HG02588 (cell line): ENCODE data around the gene DMXL1.
A peak's percentile ranks its signal among the peaks of the same experiment; 100 is the strongest.
"Not testable (repeated sequence)": the region's sequence is repeated elsewhere in the genome, so short reads cannot be mapped to it uniquely, and the experiment has no call there.

ENCODE experiments used
- ATAC-seq: cut with Tn5 transposase; IDR thresholded peaks from one replicate; pipeline ENCODE4 v1.9.1; 2021; ENCODE audit warnings: mild to moderate bottlenecking, moderate library complexity; ENCODE audit not compliant: unreplicated experiment

Gene DMXL1

GRCh38 chr5:119191944-119192343 lies 121.1 kb downstream of the DMXL1 start:
- ATAC-seq: no peak

GRCh38 chr5:119200795-119201194 lies 129.9 kb downstream of the DMXL1 start:
- ATAC-seq: no peak

GRCh38 chr5:119207105-119207504 lies 136.2 kb downstream of the DMXL1 start:
- no peak for ATAC-seq

GRCh38 chr5:119212026-119212425 lies 141.1 kb downstream of the DMXL1 start:
- no peak for ATAC-seq

- no peak for ATAC-seq
These were observed 141.8 kb downstream of the DMXL1 start for GRCh38 chr5:119212676-119213075.

GRCh38 chr5:119217183-119217582 lies 146.3 kb downstream of the DMXL1 start:
- no peak for ATAC-seq

GRCh38 chr5:119218830-119219782 lies 148.2 kb downstream of the DMXL1 start:
- ATAC-seq: no peak

GRCh38 chr5:119220576-119221197 lies 149.8 kb downstream of the DMXL1 start:
- ATAC-seq: peak; percentile 88

GRCh38 chr5:119221330-119221729 lies 150.4 kb downstream of the DMXL1 start:
- ATAC-seq: no peak

GRCh38 chr5:119229950-119230349 lies 159.1 kb downstream of the DMXL1 start:
- no peak for ATAC-seq

- no peak for ATAC-seq
These were observed 167.6 kb downstream of the DMXL1 start for GRCh38 chr5:119238265-119239118.

GRCh38 chr5:119239119-119239417 lies 168.2 kb downstream of the DMXL1 start:
- ATAC-seq: no peak

GRCh38 chr5:119239826-119240225 lies 168.9 kb downstream of the DMXL1 start:
- not testable (repeated sequence) for ATAC-seq

- no peak for ATAC-seq
These were observed 173.0 kb downstream of the DMXL1 start for GRCh38 chr5:119243888-119244287.

GRCh38 chr5:119250946-119251901 lies 180.3 kb downstream of the DMXL1 start:
- ATAC-seq: no peak

GRCh38 chr5:119255571-119256356 lies 184.9 kb downstream of the DMXL1 start:
- no peak for ATAC-seq

GRCh38 chr5:119257613-119258012 lies 186.7 kb downstream of the DMXL1 start:
- no peak for ATAC-seq

GRCh38 chr5:119263639-119264038 lies 192.8 kb downstream of the DMXL1 start:
- ATAC-seq: no peak

GRCh38 chr5:119264186-119264585 lies 193.3 kb downstream of the DMXL1 start:
- no peak for ATAC-seq
